CMK (cell line): ENCODE results near the gene PRRG4.
A peak's percentile ranks its signal among the peaks of the same experiment; 100 is the strongest.
"Not testable (repeated sequence)": the region's sequence is repeated elsewhere in the genome, so short reads cannot be mapped to it uniquely, and the experiment has no call there.

Experiments
- DNase-seq: peaks from one replicate; pipeline ENCODE4 v3.0.0-alpha.2; 2010; ENCODE audit warnings: low read depth

The PRRG4 gene

GRCh38 chr11:32886180-32886579, 56.5 kb downstream of the PRRG4 start:
- no peak for DNase-seq

GRCh38 chr11:32887707-32888383, 58.1 kb downstream of the PRRG4 start:
- DNase-seq, result not testable (repeated sequence)

- not testable (repeated sequence) for DNase-seq
These were observed 58.6 kb downstream of the PRRG4 start for GRCh38 chr11:32888384-32888710.

GRCh38 chr11:32888805-32889204, 59.1 kb downstream of the PRRG4 start:
- no peak for DNase-seq

GRCh38 chr11:32890843-32891656, 61.3 kb downstream of the PRRG4 start:
- no peak for DNase-seq

- no peak for DNase-seq
These were observed 62.1 kb downstream of the PRRG4 start for GRCh38 chr11:32891657-32892354.

- DNase-seq, result peak; percentile 44
These were observed 62.8 kb downstream of the PRRG4 start, which contains the start of gene QSER1 for GRCh38 chr11:32892355-32893092. TSS of gene QSER1 (plus strand) at chr11:32892811. CDS start at chr11:32893126, 315 bp downstream.

GRCh38 chr11:32893093-32893342, 63.3 kb downstream of the PRRG4 start:
- no peak for DNase-seq

- DNase-seq, result peak; percentile 39
These were observed 63.8 kb downstream of the PRRG4 start for GRCh38 chr11:32893343-32894148.

- no peak for DNase-seq
These were observed 64.6 kb downstream of the PRRG4 start for GRCh38 chr11:32894149-32894827.

GRCh38 chr11:32894921-32895320, 65.2 kb downstream of the PRRG4 start:
- no peak for DNase-seq

GRCh38 chr11:32895471-32895870, 65.7 kb downstream of the PRRG4 start:
- DNase-seq, result no peak

- DNase-seq, result no peak
These were observed 67.4 kb downstream of the PRRG4 start for GRCh38 chr11:32897103-32897502.

- DNase-seq, result no peak
These were observed 69.7 kb downstream of the PRRG4 start for GRCh38 chr11:32899438-32899837.

GRCh38 chr11:32902089-32902665, 72.5 kb downstream of the PRRG4 start:
- DNase-seq, result no peak

- DNase-seq, result no peak
These were observed 75.4 kb downstream of the PRRG4 start for GRCh38 chr11:32905028-32905667.
